GM10847 (cell line): Measurements from ENCODE around the gene TFAP2C.

ENCODE experiments used
- POLR2A ChIP-seq: IDR thresholded peaks from 2 replicates; pipeline ENCODE4 v1.6.1; 2011; ENCODE audit not compliant: insufficient read length; ENCODE audit errors: extremely low read depth

The TFAP2C gene

DNA sequence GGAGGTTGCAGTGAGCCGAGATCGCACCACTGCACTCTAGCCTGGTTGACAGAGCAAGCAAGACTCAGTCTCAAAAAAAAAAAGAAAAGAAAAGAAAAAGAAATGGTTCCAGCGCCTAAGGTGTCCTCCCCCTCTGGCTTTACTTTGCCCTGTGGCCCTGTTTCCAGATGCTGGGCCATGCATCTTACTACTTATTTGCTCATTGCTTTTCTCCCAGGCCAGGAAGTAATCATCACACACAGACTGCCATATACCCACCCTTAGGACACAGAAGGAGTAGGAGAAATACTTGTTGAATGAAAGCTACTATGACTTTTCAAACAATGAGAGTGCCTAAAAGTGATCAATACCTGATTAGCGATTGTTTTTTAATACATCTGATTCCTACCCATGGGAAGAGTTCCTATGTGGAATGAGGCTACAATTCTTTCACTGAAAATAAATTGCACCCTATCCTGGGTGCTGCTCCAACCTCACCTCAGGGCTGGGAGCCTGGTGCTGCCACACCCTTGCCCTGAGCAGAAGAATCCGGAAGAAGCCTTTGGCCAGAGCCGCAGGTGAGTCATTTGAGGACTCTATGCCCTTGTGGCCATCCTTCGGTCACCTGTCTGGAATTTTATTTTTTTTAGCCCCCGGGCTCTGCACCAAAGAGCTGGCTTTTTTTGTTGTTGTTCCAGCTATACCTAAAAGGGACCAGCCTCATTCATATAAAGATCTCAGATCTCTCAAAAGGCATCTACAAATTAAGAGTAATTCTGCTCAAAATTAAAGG lies 22.7 kb upstream of the TFAP2C start:
- no peak for TF ChIP-seq POLR2A

DNA sequence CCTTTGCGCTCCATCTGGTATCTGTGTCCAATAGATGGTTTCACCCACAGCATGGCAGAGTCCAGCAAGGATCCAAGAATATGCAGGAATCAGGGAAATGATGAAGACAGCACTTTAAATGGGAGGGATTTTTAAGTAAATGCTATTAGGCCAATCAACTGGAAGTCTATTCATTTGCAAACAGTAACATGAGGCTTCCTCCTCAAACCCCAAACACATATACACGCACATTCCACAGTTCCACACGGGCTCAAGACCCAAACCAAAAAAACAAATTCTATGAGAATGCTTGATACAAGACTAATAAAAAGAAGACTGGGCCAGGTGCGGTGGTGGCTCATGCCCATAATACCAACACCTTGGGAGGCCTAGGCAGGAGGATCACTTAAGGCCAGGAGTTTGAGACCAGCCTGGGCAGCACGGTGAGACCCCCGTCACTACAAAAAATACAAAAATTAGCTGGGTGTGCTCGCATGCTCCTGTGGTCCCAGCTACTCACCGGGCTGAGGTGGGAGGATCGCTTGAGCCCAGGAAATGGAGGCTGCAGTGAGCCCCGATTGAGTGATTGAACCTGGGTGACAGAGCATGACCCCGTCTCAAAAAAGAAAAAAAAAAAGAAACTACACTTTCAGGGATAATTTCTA lies 21.9 kb upstream of the TFAP2C start:
- TF ChIP-seq POLR2A = no peak

DNA sequence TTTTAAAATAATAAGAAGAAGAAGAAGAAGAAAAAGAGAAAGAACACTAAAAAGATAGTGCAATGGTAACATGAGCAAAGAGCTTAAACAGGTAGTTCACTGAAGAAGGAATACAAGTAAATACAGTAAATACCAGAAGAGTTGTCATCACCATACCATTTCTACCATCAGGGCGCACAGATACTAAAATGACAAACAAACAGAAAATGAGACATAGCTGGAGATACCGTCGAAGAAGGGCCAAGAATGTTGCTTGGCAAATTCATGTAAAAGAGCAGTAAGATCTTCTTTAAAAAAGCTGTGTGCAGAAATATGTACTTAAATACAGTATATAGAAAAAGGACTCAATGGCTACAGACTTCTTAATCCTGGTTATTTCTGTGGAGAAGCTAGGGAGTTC lies 20.7 kb upstream of the TFAP2C start:
- no peak for TF ChIP-seq POLR2A

DNA sequence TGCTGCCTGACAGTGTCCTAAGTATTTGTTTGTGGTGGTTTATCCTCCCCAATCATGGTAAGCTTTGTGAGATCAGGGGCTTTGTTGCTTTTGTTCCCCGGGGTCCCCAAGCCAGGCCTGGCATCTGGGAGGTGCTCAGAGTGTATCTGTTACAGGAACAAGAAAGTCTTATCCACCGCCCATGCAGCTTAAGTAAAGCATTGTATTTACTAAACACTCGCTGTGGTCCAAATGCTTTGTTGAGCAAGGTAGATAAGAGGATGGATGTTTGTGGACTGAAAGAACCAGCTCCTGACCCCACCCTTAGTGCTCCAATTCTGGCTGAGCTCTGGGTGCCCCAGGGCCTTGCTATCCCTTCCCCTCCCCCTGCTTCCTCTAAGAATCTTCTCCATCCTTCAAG lies 19.8 kb upstream of the TFAP2C start:
- TF ChIP-seq POLR2A = no peak

DNA sequence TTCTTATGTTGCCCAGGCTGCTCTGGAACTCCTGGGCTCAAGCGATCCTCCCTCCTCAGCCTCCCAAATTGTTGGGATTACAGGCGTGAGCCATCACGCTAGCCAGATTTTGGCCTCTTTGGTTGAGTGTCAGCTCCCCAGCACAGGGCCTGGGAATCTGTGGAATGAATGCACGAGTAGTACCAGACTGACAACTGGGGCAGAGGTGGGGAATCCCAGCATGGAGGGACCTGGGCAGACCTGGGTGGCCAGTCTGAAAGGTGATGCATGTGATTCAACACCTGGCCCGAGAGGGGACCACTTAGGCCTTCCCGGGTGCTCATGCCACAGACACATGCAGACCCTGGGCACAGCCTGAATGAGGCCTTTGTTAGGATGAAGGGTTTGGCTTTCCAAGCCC lies 19.0 kb upstream of the TFAP2C start:
- no peak for TF ChIP-seq POLR2A

DNA sequence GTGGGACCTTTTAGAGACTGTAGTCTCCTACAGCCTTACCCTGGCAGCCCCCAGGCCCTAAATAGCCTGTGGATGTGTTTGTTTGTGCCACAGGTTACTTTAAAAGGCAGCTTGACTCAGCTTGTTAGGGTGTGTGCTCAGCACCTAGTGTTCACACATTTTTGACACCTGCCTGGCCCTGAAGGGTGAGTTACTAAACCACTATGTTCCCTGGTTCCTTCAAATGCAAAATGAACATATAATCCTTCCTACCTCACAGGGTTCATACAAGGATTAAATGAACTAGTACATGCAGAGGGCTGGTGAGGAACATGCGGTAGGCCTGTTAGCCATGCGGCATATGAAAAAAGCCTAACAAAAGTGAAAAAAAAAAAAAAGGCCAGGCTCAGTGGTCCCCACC lies 14.9 kb upstream of the TFAP2C start:
- no peak for TF ChIP-seq POLR2A

DNA sequence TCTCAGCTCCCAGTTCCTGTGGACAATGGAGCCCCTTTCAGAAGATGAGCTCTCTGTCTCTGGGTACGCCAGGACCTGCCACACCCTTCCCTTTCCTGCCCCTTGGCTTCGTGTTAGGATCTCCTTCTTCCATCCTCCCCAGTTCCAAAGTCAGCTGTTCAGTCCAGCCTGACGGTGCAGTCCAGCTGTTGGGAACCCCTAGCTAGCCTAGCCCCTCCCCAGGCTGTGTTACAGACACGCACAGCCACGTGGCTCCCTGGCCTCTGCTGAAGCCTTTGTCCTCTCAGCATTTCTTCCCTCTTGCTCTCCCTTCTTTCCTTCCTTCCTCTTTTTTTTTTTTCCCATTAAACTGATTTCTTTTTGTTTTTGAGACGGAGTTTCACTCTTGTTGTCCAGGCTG lies 12.4 kb upstream of the TFAP2C start:
- TF ChIP-seq POLR2A = no peak

DNA sequence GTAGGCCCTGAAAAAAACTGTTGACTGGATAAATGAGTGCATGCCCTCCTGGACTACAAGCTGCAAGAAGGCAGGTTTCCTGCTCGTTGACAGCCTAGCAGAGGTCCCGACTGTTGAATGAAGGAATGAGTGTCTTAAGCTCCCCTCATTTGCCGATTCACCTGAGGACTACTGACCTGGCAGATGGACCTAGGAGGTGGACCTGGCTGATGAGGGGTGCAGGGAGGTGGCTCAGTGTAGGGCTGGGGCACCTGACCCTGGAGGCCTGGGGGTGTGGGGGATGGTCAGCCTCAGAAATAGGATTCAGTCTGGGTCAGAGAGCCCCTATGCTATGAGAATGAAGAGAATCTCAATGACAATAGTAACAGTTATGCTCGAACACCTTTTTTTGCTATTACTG lies 11.6 kb upstream of the TFAP2C start:
- no peak for TF ChIP-seq POLR2A

DNA sequence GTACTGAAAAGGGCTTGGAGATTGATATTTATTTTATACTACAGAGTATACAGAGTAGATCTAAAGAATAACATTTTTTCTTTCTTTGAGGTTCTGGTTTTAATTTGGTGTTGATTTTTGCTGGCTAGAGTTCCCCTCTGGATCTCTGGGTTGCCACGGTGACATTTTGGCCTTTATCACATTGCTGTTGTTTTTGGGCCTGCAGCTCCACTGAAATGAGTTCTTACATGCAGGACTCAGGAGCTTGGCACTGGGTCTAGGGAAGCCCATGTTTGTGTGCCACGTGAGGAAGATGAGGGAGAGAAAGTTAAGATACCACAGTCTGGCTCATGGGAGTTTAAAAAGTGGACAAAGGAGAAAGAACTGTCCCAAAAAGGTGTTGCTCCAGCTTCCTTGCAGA lies 7.4 kb upstream of the TFAP2C start:
- no peak for TF ChIP-seq POLR2A

DNA sequence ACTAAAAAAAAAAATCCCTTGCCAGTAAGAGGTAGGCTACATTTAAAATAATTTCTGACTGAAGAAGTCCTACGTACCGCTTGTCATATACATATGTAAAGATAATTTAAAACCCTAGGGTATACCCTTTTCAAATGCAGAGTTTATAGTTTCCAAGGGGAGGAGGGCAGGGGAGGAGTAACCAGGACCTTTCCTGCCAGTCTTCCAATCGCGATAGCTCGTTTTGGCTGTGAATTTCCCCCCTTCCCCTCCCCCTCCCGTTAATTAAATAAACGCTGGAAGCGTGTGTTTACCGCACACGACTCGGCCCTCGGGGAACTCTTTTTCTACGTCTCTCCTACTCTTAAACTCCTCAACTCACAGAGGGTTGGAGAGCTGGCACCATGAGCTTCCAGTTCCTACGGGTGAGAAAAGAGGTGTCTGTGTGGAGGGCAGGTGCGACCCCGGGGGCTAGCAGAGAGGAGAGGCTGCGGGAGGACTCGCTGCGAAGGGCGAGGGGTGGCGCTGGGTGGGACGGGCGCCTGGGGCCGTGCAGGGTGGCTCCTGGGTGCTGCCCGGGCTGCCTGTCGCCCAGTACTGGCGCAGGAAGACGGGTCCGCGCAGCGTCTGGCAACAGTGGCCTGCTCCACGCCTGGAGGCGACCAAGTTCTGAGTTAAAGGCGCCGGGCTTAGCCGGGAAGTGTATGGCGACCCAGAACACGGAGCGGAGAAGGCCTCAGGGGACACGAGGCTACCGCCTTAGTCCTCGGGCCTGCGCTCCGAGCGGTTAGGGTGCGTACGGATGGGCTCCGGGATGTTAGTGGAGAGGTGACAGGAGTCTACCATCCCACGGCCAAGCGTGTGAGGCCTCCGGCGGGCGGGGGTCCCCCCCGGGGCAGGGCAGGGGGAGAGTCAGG lies 4.1 kb upstream of the TFAP2C start:
- no peak for TF ChIP-seq POLR2A

DNA sequence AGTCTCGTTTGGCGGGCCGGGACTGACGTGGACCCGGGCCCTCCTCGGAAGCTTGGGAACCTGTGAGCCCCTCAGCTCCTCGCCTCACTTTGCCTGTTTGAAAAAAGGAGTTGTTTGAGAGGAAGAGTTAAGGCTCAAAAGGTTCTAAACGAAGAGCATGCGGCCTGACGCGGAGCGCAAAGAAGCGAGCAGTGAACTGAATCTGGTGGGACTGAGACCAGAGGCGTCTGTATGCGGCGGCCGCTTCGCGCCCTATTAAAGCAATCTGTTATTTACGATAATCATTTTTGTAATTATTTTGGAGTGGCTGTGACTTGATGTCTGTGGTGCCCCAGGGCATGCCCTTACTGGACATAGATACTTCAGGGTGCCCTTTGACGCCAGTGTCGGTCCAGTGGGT lies 3.3 kb upstream of the TFAP2C start:
- no peak for TF ChIP-seq POLR2A

DNA sequence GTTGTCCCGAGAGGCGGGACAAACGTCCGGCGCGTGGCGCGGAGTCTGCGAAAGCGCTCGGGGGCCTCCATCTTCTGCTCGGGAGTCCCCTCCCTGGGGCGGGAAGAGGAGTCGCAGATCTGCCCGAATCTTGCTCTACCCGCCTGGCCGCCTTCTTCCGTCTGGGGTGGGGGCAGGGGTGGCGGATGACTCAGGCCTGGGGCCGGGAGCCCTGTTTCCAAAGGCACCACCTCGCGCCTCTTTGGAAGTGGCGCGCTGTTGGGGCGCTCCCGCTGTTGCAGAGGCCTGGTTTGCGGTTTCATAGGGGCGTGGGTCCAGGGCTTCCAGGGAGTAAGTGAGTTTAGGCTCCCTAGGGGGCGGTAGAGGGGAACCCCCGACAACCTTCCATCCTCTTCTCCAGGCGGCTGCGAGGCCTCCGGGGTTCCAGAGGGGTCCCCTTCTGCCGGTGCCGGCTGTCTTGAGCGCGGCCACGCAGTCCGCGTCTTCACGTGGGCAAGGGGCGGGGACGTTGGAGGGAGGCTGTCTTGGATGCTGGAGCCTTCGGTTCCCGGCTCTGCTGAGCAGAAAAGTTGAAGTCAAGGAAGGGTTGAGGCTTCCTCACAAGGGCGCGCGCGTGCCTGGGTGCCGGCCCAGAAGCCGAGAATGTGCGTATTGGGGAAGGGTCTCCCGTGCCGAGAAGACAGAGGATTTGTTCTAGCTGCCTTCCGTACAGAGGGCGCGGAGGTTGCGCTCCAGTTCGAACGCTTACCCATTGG lies 2.6 kb upstream of the TFAP2C start:
- no peak for TF ChIP-seq POLR2A

DNA sequence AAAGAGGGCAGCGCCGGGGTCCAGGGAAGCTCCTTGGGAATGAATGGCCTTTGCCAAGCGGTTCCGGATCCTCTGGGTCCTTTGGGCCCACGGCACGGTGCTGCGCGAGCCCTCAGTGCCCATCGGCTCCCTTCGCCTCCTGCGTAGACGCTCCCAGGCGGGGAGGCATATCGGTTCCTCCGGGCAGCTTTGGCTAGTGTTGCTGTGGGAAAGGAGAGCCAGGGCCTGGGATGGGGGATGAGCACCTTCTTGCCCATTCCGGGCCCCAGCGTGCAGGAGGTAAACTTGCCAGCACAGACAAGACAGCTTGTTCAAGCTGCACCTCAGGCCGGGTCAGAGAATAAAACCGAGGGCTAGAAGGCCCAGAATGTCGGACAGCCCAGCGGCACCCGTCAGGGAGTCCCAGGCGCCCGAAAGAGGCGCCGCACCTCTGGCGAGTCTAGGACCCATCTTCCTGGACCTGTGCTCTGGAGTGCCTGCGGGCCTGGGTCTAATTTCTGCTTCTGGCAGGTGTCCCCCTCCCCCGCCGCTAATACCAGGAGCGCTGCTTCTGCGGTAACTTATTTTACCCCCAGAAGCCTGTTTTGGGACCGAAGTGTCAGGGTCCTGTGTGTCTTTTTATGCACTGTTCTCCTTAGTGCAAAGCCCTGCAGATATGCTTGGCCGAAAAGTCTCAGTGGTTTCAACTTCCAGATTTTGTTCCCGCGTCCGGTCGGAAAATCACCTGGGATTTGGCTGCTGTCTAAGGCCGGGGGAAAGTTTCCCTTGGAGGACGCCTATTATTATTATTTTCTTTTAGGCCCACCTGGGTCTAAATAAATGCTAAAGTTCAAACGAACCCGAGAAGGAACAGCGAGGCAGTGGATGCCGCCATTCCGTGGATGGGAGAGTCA lies 1.7 kb upstream of the TFAP2C start:
- TF ChIP-seq POLR2A = no peak

DNA sequence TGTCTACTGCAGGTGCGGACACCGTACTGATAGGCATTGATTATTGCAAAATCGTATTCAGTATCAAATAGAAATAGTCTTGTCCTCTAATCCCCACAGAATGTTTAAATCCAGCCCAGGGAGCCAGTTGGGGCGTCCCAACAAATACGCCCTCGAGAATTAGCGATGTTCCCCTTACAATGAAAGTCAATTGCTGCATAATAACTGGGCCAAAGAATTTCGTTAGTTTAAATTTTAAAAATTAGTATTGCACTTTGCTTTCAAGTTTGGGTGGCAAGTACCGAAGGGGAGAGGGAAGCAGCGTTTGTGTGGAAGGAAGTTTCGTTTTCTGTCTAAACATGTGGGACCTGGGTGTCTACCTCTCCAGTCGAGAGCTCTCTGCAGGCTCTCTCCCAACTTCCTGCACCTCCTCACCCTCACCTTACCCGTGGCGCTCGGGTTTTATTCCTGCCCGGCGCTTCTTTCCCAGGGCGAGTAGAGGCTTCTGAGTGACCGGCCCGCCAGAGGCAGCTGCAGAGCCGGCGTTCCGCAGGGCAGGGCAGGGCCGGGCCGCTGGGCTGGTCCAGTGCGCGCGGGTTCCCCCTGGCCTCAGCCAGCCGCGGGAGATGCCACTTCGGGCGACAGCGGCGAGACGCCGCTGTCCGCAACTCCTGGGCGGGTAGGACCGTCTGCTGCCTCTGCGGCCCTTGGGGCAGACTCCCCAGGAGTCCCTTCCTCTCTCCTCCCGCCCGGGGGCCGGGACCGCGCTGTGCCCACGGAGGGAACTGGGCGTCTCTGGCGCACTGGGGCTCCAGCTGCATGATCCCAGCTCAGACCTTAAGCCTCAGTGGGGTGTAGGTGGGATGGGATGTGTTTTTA lies 862 bp upstream of the TFAP2C start:
- no peak for TF ChIP-seq POLR2A
